GM20000 (cell line): ENCODE results near the gene DHX9.
A peak's percentile ranks its signal among the peaks of the same experiment; 100 is the strongest.

Experiments
- DNase-seq: peaks from one replicate; pipeline ENCODE4 v3.0.0; 2012; ENCODE audit warnings: low spot score
- TF ChIP-seq, protein P1 (sequence below): IDR thresholded peaks from 2 replicates; pipeline ENCODE4 v1.5.1; 2012; ENCODE audit warnings: mild to moderate bottlenecking, control low read depth; ENCODE audit errors: extremely low read depth, missing control alignments

The DHX9 gene

DNA sequence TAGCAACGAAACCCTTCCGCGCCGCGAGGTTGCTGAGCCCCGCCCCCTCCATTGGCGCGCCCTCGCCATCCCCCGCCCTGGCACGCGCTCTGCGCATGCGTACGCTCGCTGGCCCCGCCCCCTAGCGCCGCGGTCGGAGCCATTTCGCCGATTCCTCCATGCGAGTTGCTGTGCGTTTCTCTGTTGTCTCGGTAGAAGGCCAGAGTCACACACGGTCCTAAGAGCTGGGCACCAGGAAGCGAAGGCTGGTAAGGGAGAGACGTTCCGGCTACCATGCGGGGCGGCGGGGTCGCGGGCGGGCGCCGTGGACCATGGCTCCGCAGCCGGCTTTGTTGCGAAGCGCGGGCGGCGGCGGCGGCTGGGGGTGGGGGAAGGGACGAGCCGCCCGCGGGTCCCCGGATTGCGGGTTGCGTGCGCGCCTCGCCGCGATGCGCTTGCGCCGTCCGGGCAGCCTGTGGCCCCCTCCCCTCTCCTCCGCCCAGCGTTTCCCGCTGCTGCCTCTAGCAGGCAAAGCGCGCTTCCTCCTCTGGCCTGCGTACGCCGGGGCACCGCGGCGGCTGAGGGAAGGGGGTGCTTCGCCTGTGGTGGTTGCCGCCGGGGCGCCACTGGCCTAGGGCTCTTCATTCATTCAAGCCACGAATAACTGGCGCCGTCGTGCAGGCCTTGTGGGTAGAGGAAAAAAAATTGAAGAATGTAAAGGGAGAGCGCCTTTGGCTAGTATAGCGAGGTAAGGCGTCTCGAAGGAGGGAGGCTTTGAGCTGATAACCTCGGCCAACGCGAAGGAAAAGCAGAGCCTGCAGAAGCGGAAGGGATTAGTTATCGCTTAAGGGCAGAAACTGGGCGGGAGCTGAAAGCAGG is at the start of gene DHX9:
Gene DHX9, plus strand, starts transcription at position 139 of the 858 bp plus-strand sequence. CDS start 3,220 bp downstream, outside the sequence.
- TF ChIP-seq, protein P1, sequence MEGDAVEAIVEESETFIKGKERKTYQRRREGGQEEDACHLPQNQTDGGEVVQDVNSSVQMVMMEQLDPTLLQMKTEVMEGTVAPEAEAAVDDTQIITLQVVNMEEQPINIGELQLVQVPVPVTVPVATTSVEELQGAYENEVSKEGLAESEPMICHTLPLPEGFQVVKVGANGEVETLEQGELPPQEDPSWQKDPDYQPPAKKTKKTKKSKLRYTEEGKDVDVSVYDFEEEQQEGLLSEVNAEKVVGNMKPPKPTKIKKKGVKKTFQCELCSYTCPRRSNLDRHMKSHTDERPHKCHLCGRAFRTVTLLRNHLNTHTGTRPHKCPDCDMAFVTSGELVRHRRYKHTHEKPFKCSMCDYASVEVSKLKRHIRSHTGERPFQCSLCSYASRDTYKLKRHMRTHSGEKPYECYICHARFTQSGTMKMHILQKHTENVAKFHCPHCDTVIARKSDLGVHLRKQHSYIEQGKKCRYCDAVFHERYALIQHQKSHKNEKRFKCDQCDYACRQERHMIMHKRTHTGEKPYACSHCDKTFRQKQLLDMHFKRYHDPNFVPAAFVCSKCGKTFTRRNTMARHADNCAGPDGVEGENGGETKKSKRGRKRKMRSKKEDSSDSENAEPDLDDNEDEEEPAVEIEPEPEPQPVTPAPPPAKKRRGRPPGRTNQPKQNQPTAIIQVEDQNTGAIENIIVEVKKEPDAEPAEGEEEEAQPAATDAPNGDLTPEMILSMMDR, result no peak
- DNase-seq, result peak; percentile 98

DNA sequence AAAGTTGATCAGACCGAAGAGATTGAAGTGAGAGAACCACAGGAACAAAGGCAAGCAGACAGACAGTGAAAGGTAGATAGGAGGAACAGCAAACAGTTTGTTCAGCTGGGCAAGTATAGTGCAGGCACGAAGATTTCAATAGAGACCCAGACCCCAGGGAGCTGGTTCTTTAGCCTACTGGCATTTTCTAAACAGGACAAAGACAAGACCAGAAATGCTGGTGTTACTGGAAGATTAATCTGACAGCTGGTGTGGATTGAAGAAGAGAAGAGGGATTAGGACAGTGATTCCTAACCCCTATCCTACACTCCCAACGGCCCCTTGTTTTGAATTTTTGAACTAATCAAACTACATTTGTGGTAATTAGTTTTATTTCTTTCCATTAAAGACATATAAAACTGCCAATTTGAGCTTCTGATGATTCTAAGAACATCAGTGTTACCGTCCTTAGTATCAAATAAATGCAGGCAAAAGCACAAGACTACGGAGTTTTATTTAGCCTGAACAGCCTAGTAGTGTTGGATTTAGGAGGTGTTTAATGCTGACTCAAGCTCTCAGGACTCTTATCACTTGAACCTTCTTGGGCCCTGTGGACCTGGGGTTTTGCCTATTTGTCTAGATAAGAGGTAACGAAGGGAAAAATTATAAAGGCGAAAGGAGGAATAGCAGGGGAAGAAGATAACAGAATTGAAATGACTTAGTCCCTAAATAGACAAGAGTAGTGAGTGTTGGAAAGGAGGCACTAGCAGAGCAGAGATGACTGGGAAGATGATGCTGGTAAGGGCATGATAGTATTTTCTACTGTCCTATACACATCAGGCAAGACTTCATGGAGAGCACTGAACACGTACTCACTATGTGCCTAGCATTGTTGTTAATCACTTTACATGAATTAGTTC is 47.6 kb upstream of the DHX9 start:
- TF ChIP-seq, protein P1, result no peak
- DNase-seq, result no peak

DNA sequence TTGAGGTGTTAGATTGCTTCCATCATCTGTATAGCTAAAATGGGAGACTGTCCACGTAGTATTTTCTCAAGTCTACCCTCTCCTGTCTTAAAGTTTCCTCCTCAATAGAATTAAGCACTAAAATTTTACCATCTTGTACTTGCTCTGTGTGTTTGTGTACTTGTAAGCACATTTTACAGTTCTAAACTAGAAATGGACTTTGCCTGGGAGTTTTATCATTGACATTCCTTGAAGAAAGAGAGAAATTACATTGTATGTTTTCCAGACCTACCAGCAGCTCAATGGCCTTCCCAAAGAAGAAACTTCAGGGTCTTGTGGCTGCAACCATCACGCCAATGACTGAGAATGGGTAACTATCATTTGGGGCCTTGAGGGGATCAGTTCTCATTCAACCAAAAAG is 45.1 kb upstream of the DHX9 start:
- DNase-seq, result no peak
- TF ChIP-seq, protein P1, result no peak

DNA sequence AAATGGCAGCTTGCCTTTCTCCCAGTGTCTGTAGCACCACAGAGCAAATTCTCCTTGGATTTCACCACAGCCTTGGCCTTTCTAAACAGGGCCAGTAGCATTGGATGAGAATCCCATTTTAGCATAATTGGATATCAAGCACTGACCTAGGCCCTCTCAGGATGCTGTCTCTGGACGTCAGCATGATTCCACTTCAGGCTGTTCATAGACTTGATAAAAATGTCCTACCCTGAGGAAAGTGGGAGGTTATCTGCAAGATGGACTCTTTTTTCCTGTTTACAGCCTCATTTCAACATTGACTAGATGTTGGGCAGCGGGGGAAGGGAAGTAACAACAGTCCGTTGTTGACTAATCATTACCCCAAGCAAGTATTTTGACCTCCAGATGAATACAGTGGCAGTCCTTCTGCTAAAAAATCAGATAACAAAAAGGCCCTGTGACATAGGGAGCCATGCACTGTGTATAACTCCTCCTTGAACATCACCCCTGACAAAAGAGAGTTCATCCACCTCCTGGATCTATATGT is 44.4 kb upstream of the DHX9 start:
- no peak for DNase-seq
- TF ChIP-seq, protein P1, result no peak

DNA sequence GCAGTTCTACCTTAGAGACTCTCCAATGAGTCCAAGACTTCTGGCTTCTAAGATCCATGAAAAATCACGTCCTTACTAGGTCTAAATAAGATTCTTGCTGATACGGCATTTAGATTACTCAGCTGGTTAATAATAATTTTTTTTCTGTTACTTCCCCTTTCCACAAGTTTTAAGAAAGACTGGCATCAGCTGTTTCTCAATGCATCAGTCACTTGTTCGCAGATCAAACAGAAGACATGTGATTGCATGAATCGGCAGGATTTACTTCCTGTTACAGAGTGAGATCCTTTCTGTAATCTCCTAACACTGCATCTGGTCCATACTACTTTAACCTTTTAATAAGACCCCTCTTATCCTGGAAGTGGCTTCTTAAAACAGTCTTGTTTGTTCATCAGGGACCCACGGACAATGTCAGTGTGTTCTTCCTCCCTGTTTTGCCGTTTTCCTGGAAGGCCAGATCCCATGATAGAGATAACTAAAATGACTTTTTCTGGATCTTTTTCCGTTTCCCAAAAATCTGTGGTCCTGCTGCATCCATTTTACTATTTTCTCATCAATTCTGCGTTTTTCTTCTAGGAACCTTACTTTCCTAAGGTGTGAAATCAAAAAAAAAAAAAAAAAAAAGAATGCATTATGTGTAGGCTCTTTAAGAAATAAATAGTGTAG is 43.5 kb upstream of the DHX9 start:
- TF ChIP-seq, protein P1, result no peak
- DNase-seq, result no peak

DNA sequence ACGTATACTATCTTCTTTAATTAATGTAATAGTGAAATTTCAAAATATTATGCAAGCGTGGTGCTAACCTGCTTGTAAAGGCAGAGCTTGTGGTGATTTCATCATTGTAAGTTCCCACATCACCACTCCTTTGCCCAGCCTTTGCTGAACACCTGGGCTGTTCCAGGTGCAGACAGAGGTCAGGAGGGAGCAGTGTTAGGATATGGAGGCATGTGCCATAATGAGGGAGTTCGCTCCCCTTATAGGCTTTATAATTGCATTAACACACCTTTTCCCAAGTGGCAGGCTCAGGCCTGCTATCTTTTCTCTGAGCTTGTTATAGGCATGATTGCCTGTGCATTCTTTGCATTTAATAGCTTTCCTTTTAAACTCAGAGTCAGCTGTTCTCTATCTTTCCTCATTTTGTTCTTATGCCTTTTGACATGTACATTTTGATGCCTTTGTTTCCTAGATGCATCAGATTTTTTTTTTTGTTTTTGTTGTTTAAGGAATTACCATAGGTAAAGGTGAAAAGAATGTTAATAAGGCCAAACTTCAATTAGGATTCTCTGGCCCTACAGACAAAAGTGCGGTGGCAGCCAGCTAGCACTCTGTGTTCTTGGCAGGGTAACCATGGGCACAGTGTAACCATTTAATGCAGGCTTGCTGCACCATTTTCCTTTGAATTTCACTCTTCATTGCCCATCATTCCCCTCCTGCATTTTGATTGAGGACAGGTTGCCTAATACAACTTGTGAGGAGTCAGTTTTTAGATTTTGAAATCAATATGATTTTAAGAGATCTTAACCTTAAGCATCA is 36.9 kb upstream of the DHX9 start:
- TF ChIP-seq, protein P1, result no peak
- no peak for DNase-seq
